Measurements from ENCODE around the gene RPS17. TPM values are rescaled to one million over a fixed set of nuclear protein-coding genes. Genes with fewer than 3 reads are reported as not detected.
A peak's percentile ranks its signal among the peaks of the same experiment; 100 is the strongest.
"Not testable (repeated sequence)": the region's sequence is repeated elsewhere in the genome, so short reads cannot be mapped to it uniquely, and the experiment has no call there.

Gene RPS17
- polyA plus RNA-seq, 3 donors, result 1,910 to 2,473 (median 2,133) TPM

DNA sequence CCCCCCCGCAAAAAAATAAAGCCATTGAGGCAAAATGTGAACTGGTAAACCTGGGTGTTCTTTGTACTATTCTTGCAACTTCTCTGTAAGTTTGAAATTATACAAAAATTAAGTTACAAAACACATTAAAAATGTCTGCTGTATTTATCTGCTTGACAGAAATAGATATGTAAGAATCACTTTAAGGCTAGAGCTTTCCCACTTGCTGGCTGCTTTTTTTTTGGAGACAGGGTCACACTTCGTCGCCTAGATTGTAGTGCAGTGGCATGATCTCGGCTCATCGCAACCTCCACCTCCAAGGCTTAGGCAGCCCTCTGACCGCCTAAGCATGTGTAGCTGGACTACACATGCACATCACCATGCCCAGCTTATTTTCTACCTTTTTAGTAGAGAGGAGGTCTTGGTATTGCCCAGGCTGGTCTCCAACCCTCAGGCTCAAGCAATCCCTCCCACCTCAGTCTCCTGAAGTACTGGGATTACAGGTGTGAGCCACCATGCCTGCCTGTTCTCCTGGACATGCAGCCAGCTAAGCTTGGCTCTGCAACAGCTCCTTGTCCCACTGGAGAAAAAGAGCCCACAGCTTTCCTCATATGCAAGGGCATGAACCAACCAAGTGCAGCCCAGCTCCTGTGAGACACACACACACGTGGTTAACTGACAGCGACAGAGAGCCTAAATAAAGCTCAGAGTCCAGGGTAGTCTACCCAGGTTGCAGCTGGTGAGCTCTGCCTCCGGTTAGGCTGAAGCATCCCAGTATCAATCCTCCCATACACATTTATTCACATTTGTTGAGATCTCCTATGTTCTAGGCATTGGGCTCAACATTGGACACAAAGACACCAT is 4.5 kb downstream of the RPS17 start:
- DNase-seq (ENCODE audit: extremely low read depth in 1 of 11, low read depth in 9 of 11, low spot score in 4 of 11), result no peak

- DNase-seq (ENCODE audit: extremely low read depth in 1 of 11, low read depth in 9 of 11, low spot score in 4 of 11), result not testable (repeated sequence)
Observed at GRCh38 chr15:82535151-82535550, 5.1 kb downstream of the RPS17 start.

DNA sequence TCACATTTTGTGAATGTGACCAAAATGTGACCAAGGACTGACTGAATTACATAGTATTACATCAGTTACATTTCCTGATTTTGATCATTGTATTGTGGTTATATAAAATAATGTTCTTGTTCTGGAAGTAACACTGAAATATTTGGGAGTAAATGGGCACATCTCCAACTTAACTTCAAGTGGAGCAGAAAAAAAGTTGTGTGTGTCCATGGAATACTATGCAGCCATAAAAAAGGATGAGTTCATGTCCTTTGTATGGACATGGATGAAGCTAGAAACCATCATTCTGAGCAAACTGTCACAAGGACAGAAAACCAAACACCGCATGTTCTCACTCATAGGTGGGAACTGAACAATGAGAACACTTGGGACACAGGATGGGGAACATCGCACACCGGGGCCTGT is 5.8 kb downstream of the RPS17 start:
- not testable (repeated sequence) for DNase-seq (ENCODE audit: extremely low read depth in 1 of 11, low read depth in 9 of 11, low spot score in 4 of 11)

- DNase-seq (ENCODE audit: extremely low read depth in 1 of 11, low read depth in 9 of 11, low spot score in 4 of 11), result no peak
Observed at GRCh38 chr15:82533801-82534200, 6.5 kb downstream of the RPS17 start.

DNA sequence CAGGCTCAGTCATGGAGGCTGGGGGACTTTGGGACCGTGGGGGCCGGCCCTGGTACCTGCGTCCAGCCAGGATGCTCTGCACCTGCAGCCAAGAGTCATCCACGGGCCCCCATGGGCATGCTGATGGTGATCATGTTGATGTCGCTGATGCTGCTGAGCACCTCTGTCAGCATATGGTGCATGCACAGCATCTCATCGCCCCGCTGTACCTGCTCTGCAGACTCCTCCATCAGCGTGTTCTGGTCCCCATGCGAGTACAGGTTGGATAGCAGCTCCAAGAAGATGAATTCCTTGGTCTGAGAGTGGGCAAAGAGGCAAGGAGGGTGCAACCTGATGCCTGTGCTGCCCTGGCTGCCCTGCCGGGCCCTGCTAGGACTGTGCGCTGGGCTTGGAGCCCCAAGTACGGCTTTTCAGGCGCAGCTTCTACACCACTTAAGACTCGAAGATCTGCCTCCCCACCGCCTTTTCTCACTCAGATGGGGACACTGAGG is 7.2 kb downstream of the RPS17 start:
- no peak for DNase-seq (ENCODE audit: extremely low read depth in 1 of 11, low read depth in 9 of 11, low spot score in 4 of 11)

GRCh38 chr15:82532383-82532990 is 7.8 kb downstream of the RPS17 start:
- DNase-seq (ENCODE audit: extremely low read depth in 1 of 11, low read depth in 9 of 11, low spot score in 4 of 11), result no peak

- no peak for DNase-seq (ENCODE audit: extremely low read depth in 1 of 11, low read depth in 9 of 11, low spot score in 4 of 11)
Observed at GRCh38 chr15:82531496-82532382, 8.5 kb downstream of the RPS17 start.

DNA sequence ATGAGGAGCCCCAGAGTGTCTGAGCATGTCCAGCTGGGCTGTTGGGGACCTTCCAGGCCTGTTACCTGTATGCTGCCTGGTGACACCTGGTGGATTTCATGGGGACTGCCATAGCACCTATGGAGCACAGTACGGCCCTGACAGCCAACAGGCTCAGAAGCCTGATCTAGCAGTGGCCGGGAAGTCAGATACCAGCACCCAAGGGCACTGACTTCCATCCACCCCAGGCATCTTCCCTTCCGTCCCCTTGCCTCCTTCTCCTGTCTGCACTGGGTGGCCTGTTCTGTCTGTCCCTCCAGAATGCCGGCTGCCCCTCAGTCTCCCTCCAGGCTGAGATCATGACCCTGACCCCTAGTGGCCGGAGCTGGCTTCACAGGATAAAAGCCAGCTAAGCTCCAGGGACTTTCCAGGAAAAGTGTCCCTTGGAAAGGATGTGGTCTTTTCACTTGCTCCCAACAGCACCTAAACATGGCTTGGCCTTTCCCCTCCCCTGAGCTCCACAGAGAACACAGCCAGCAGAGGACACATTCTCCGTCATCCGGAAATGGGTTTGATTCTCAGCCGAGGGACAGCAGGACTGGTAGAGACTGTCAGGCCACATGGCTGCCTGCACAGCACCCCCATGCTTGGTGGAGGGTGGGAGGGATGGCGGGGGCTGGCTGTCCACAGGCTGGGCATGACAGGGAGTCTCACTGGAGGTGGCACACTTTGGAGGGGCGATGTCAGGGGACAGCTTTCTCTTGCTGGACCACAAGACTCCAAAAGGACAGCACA is 9.5 kb downstream of the RPS17 start:
- peak in 10 of 11 donors; percentile 31 to 72 (median 56) for DNase-seq (ENCODE audit: extremely low read depth in 1 of 11, low read depth in 9 of 11, low spot score in 4 of 11)

DNA sequence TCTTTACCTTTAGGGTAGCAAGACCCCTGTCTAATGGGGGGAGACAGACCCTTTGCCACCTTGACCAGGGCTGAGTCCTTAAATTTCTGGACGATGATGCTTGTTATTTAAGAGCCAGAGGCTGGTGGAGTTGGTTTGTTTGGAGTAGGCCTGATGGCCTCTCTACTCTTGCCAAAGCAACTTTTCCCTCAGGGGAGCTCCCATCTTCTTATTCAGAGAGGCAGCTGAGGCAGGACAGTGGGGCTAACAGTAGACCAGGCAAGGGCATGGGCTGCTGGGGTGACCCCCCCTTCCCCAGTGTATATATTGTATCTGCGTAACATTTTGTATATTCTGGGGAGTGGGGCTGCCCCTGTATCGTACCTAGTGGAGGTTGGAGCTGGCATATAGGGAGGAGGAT is 10.3 kb downstream of the RPS17 start:
- DNase-seq (ENCODE audit: extremely low read depth in 1 of 11, low read depth in 9 of 11, low spot score in 4 of 11), result no peak

- DNase-seq (ENCODE audit: extremely low read depth in 1 of 11, low read depth in 9 of 11, low spot score in 4 of 11), result not testable (repeated sequence)
Observed at GRCh38 chr15:82513587-82513986, 26.7 kb downstream of the RPS17 start.

DNA sequence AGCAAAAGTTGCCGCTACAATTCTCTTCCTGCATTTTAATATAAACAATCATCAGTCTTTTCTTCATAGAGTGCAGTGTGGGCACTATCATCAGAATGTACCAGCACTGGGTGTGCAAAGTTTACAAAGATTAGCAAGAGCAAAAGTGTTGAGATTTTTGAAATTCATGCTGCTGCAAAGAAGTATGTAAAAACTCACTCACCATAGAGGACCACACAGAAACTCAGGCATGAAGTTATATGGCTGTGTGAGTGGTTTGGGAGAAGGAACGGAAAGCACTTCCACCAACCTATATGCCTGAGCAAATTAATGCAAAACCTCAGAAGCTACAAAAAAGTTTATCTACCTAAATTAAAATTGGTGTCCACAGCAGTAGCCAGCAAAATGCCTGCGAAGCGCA is 32.6 kb downstream of the RPS17 start:
- not testable (repeated sequence) for DNase-seq (ENCODE audit: extremely low read depth in 1 of 11, low read depth in 9 of 11, low spot score in 4 of 11)

DNA sequence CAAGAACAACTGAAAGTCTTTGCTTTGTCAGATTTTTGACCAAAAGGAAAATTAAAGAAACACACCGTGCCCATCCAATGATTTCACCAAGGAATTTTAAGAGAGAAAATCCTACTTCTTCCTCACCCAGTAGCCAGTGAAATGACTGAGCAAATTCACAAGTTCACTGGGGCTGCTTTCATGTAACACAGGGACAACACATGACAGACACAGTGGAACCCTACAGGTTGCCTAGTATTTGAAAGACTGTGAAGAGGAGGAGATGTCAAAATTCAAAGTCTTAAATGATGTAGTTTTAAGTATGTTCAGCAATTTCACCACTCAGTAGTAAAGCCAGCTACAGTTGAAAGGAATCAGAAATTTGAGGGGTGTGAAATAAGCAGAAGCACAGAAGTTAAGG is 33.2 kb downstream of the RPS17 start:
- DNase-seq (ENCODE audit: extremely low read depth in 1 of 11, low read depth in 9 of 11, low spot score in 4 of 11), result not testable (repeated sequence)

- DNase-seq (ENCODE audit: extremely low read depth in 1 of 11, low read depth in 9 of 11, low spot score in 4 of 11), result not testable (repeated sequence)
Observed at GRCh38 chr15:82505842-82506241, 34.4 kb downstream of the RPS17 start.

DNA sequence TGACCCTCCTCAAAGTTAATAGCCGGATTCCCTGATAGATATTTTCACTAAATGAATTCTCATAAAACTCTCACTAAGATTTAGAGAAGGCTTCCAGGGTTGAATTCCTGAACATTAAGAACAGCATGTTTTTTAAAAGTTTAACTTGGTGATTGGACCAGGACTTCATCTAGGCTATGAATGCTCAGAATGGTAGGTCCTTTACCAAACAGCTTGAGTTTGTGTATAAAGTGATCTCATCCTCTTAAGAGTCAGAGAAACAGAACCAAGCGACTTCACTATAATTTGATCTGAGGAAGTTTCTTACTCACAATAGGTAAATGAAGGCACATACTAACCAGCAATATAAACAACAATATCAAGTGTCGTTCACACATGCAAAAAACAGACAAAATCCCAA is 36.2 kb downstream of the RPS17 start:
- not testable (repeated sequence) for DNase-seq (ENCODE audit: extremely low read depth in 1 of 11, low read depth in 9 of 11, low spot score in 4 of 11)

- DNase-seq (ENCODE audit: extremely low read depth in 1 of 11, low read depth in 9 of 11, low spot score in 4 of 11), result not testable (repeated sequence)
Observed at GRCh38 chr15:82502700-82503339, 37.4 kb downstream of the RPS17 start.

- not testable (repeated sequence) for DNase-seq (ENCODE audit: extremely low read depth in 1 of 11, low read depth in 9 of 11, low spot score in 4 of 11)
Observed at GRCh38 chr15:82500772-82501171, 39.5 kb downstream of the RPS17 start.

DNA sequence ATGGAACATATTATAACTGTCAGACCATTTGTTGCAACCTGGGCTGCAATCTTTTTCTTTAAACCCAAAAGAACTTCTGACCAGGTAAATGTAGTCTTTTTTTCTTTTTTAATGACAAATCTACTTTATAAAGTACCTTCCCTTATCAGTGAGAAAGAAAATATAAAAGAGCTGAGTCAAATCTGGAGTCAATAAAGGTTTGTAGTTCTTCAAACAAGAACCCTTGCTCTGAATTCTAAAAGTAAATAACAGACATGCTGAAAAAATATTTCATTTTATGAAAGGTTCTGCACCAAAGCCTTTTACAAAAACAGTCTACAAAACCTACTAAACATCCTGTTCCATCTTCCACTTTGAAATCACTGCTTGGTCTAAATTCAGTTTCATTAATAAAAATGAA is 42.3 kb downstream of the RPS17 start:
- not testable (repeated sequence) for DNase-seq (ENCODE audit: extremely low read depth in 1 of 11, low read depth in 9 of 11, low spot score in 4 of 11)

DNA sequence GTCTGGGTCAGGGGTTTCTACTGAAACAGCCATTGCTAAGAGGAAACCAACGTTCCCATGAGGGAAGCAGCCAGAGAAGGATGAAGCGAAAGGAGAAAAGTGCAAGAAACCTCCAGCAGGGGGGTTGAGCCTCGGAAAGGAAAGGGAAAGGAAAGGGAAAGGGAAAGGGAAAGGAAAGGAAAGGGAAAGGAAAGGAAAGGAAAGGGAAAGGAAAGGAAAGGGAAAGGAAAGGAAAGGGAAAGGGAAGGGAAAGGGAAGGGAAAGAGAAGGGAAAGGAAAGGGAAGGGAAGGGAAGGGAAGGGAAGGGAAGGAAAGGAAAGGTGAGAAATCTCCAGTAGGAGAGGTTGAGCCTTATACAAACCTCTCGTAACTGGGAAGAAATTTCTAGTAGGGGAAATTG is 52.0 kb downstream of the RPS17 start:
- not testable (repeated sequence) for DNase-seq (ENCODE audit: extremely low read depth in 1 of 11, low read depth in 9 of 11, low spot score in 4 of 11)
